Activated CD4-positive, alpha-beta T cell treated with anti-CD3 and anti-CD28 coated beads, Interleukin-2, amount 50 U/mL, for 1 hour (primary cell): ENCODE data around the gene MAGEF1.

ENCODE experiments used
- DNase-seq: peaks from one replicate; pipeline ENCODE4 v3.0.0-alpha.2; 2020

Gene MAGEF1

GRCh38 chr3:184719709-184720108 is 7.8 kb upstream of the MAGEF1 start:
- DNase-seq = no peak

GRCh38 chr3:184718431-184718830 is 6.6 kb upstream of the MAGEF1 start:
- no peak for DNase-seq

- DNase-seq = no peak
Observed at GRCh38 chr3:184717399-184717983, 5.6 kb upstream of the MAGEF1 start.

GRCh38 chr3:184716622-184717398 is 4.9 kb upstream of the MAGEF1 start:
- no peak for DNase-seq

GRCh38 chr3:184715943-184716621 is 4.2 kb upstream of the MAGEF1 start:
- DNase-seq = no peak

- no peak for DNase-seq
Observed at GRCh38 chr3:184713521-184713920, 1.7 kb upstream of the MAGEF1 start.

GRCh38 chr3:184713040-184713355 is 1.1 kb upstream of the MAGEF1 start:
- DNase-seq = no peak

GRCh38 chr3:184712248-184713039 is 580 bp upstream of the MAGEF1 start:
- DNase-seq = no peak

- peak; percentile 10 for DNase-seq
Observed at GRCh38 chr3:184710870-184711492, 883 bp downstream of the MAGEF1 start.

- no peak for DNase-seq
Observed at GRCh38 chr3:184703657-184704056, 8.2 kb downstream of the MAGEF1 start.

GRCh38 chr3:184700759-184701158 is 11.1 kb downstream of the MAGEF1 start:
- DNase-seq = no peak

- DNase-seq = no peak
Observed at GRCh38 chr3:184697845-184698244, 14.0 kb downstream of the MAGEF1 start.

- no peak for DNase-seq
Observed at GRCh38 chr3:184696697-184697096, 15.2 kb downstream of the MAGEF1 start.

GRCh38 chr3:184694716-184695115 is 17.1 kb downstream of the MAGEF1 start:
- no peak for DNase-seq

GRCh38 chr3:184694133-184694665 is 17.7 kb downstream of the MAGEF1 start:
- no peak for DNase-seq

- no peak for DNase-seq
Observed at GRCh38 chr3:184693011-184693975, 18.6 kb downstream of the MAGEF1 start.

- no peak for DNase-seq
Observed at GRCh38 chr3:184691397-184692231, 20.2 kb downstream of the MAGEF1 start.

- DNase-seq = no peak
Observed at GRCh38 chr3:184690192-184690883, 21.5 kb downstream of the MAGEF1 start.

- DNase-seq = no peak
Observed at GRCh38 chr3:184688882-184689271, 23.0 kb downstream of the MAGEF1 start.
